GM18526 (cell line): ENCODE results near the gene FCHSD2.

ENCODE experiments used
- POLR2A ChIP-seq: IDR thresholded peaks from 3 replicates; pipeline ENCODE4 v1.6.1; 2011; ENCODE audit not compliant: insufficient read length; ENCODE audit errors: extremely low read depth

Gene FCHSD2

DNA sequence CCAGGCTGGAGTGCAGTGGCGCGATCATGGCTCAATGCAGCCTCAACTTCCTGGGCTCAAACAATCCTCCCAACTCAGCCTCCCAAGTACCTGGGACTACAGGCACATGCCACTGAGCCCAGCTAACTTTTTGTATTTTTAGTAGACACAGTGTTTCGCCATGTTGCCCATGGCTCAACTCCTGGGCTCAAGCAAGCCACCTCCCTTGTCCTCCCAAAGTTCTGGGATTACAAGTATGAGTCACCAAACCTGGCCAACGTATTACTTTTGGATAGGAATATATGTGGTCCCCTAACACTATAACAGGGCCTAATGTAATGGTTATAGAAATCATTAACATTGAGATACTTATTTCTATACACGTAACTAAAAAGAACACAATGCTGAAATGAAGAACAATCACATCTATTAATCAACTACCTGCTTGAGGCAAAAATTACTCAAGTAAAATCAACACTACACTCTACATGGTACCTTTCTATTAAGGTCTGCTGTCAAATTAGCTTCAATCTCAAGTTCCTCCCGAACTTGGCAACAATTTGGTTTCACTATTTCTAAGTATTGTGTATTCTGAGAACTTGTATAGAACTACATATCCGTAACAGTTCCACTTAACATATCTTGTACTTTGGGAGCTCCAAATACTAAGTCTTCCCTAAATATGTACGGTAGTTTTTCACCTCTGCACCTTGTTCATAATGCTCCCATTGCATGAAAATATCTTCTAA is 124.9 kb downstream of the FCHSD2 start:
- TF ChIP-seq POLR2A, result no peak

DNA sequence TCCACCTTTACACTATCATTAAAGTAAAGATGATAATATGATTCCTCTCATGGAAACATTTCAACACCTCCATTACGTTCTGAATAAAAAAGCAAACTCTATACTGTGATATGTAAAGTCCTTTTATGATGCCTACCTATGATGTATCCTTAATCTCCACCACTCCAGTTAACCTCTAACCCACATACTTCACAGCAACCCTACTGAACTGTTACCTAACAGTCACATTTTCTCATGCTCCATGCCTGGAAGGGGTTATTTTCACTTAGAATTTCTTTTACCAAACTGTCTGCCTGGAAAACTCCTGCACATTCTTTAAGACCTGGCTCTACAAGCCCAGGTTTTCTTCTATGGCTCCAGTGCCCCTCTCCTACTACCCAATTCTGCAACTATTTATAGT is 129.1 kb downstream of the FCHSD2 start:
- no peak for TF ChIP-seq POLR2A

DNA sequence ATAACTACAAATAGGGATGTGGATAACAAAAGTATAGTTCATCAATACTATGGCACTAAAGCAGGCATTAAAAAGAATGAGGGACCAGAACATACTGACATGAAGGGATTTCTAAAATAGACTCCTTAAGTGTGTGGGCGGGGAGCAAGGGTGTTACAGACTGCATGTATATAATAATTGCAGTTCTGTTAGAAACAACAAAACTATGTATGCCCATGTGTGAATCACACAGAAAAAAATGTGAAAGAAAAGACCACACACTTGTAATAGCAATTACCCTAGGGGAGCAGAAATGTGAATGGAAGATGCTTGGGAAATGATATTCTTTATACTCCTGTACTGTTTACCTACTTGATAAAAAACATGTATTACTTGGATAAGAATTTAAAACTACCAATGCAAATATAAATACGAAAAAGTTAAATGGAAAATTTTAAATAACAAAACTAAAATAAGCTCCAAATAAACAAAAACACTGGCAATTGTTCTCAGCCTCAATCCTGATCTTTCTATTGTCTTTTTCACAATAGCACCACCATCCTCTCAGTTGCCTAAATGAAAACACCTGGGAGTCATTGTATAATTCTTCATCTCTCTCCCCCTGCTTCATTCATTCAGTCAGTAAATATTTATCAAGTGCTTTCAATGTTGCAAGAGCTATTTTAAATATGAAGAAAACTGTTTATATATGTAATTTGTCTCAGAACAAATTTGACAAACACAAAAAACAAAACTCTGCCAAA is 129.8 kb downstream of the FCHSD2 start:
- TF ChIP-seq POLR2A, result no peak

DNA sequence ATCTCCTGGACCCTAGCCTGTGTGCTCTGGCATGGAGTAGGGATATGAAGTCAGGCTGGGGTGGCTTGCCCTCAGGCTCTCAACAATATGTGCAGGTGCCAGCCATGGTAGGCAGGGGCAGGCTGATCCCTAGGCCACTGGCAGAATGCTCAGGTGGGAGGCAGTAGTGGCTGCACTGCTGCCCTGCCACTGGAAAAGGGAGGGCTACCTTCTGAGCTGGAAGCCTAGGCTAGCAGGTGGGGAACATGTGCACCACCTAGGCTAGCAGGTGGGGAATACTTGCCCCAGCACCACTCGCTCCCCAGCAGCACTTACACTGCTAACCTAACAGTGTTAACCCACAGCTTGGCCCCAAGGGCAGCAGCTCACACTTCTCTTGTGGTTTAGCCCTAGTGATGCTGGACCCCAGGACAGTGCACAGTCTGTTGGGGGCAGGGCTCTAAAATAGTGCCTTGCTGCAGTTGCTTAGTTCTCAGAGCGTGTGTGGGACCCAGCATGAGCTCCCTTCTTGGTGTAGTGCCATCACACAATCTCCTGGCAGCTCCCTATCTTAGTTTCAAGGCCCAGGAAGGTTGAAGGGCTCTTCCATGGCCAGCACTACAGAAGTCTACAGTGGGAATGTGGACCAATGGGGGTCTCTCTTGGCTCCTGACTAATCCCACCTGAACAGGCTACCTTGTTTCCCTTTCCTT is 130.8 kb downstream of the FCHSD2 start:
- no peak for TF ChIP-seq POLR2A

DNA sequence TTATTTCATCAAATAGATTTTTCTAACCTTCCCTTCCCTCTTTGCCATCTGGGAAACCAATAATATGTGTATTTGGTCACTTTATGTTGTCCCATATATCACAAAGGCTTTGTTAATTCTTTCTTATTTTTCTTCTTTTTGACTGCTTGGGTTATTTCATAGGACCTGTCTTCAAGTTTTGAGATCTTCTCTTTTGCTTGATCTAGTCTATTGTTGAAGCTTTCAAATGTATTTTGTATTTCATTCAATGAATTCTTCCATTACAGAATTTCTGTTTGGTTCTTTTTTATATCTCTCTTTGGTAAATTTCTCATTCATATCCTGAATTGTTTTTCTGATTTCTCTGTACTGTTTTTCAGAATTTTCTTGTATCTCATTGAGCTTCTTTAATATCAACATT is 132.1 kb downstream of the FCHSD2 start:
- no peak for TF ChIP-seq POLR2A

DNA sequence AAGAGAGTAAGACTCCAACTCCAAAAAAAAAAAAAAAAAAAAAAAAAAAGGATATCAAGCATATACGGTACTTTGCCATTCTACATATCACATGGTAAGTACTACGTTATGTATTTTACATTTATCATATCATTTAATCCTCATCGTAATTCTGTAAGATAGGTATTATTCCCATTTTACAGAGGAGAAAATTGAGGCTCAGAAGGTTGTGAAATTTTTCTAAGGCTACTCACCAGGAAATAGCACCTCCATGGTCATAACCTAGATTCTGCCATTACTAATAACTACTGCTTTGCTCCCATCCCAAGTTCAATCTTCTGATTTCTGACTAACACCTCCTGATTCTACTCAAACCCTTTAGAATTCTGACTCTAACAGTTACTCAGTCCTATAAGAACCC is 138.0 kb downstream of the FCHSD2 start:
- TF ChIP-seq POLR2A, result no peak

DNA sequence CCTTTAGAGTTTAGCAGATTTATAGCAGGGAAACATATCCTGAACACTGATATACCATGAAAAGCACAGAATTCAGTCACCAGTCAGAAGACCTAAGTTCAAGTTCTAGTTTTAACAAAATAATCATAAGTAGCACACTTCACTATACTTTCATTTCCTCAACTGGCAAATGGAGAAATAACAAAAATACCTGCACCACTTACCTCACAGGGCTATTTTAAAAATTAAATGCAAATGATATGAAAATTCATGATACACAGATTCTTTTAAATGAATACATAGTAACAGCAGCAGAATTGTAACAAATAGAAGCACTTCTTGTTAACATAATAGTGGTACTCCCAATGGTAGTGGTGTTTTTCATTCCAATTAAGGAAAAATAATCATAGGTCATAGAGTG is 139.0 kb downstream of the FCHSD2 start:
- TF ChIP-seq POLR2A, result no peak

DNA sequence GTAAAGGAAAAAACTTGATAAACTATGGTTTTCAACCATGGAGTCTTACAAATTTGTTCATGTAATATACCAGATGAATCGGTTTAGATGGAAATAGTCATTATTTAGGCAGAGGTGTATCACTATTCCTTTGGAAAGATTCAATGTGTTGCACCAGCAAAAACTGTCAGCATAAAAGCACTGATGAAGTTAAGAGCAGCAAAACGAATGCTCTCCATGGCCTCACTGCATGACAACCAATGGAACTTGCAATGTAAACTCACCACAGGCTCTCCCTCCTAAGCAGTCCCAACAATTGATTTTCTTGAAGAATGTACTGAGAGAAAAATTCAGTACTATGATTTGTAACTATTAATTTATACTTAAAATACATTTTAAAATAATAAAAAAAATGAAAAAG is 139.9 kb downstream of the FCHSD2 start:
- no peak for TF ChIP-seq POLR2A

DNA sequence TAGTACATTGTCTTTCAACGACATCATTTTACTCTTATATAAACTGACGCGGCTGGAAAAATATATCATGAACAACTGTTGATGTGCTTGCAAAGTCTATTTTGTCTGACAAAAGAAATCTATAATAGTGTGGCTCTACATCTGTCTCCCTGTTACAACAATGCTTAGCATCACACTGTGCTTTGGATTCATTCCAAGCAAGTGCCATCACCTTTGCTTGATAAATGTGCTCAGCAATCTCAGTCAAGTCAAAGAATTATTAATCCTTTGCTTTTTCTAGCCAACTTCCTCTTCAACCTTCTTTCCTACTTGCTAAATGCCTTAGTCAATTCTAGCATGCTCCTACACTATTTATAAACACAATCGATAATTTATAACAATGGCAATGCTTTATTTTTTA is 140.5 kb downstream of the FCHSD2 start:
- TF ChIP-seq POLR2A, result no peak

DNA sequence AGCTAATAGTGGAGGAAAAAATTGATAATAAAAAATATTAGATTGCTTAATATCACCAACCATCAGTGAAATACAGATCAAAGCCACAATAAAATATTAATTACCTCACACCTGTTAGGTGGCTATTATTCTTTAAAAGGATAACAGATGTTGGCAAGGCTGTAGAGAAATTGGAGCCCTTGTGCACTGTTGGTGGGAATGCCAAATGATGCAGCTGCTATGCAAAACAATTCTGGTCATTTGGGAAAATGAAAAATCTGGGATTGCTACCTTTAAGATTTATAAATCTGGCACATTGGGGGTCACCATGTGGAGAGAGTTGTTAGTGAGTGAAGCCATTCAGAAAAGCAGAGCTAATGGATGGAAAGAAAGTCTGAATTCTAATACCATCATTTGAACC is 143.4 kb downstream of the FCHSD2 start:
- TF ChIP-seq POLR2A, result no peak

DNA sequence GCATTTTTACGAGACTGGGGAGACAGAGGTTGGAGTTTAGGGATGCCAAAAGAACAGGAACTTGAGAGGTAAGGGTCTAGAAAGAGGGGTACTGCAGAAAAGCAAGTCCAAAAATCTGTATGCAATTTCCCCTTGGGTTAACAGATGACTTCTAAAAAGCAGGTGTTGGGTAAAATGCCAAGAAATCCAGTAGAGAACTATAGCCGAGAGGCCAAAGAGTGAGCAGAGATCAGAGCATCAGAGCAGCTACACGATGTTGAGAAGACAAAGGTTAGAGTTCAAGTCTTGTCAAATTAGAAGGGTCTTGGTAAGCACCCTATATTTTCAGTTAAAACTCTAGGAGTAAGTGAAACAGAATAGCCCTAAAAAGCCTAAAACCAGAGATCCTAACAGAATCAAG is 145.2 kb downstream of the FCHSD2 start:
- TF ChIP-seq POLR2A, result no peak

DNA sequence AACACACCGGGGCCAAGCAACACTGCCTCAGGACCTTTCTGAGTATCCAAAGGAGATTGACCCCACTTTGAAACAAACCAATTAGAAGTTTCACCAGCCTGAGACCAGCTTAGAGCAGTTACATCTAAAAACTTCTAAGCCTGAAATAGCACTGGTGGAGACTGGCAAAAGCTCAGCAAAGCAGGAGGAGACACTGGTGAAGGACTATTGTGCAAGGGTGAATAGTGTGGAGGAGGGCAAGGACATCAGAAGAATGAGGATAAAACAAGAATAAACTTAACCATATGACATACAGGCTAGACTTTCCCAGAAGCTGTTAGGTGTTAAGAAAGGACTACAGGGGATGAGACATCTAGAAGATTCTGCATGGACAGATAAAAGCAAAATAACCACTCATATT is 152.4 kb downstream of the FCHSD2 start:
- TF ChIP-seq POLR2A, result no peak

DNA sequence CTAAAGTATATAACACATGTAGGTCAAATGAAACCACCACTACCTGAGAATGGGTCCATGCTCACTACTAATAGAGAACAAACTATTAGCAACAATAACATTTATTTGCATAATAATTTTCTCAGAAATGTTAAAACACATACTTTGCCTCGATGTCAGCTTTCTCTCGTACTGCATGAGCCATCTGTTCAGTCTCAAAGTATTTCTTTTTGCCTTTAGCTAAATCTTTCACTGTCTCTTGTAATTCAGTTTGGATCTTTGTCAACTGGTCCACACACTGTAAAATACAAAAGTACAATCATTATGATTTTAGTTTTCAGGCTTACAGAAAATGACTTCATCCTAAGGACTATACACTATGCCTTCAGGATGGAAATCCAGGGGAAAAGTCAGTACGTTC is 153.3 kb downstream of the FCHSD2 start:
- no peak for TF ChIP-seq POLR2A

DNA sequence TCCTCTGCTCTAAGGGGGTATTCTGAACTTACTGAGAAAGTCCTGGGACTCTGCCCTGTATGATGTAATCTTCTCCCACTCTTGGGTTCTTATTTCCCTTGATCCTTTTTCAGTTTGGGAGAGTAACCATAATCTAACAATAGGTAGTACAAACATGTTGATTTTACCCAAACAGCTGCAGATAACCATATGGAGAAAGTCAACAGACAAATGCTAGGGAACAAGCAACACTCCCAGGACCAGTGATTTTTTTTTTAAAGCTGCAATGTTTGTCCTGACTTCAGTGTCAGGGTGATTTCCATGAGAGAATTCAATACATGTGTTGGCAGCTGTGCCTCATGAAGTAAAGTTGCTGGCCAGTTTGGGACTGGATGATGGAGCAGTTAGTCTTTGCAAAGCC is 156.5 kb downstream of the FCHSD2 start:
- no peak for TF ChIP-seq POLR2A

DNA sequence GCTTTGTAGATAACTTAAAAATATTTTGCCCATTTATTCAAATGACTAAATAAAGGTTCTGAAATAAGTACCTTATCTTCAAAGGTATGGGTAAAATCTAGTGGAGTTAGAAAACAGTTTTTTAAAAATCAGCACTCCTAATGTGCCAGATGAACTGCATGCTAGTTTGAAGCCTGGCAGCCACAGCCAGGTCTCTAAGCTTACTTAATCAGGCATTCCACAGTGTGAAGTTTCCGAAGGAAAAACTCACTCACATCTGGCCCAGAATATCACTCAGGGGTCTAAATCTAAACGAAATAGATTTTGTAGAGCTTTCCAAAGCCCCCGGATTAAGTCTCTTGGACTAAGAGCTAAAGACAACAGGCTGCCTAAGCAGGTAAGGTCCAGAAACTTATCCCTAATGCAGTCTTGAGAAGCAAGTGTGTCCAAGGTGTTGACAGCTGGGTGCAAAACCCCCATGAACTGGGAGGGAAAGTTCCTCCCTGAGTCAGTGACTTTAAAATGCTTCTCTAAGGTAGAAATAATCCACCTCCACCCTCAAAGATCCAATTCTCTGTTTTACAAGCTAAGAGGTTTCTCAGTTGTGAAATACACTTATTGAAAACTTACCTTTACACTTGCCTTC is 157.6 kb downstream of the FCHSD2 start:
- TF ChIP-seq POLR2A, result no peak

DNA sequence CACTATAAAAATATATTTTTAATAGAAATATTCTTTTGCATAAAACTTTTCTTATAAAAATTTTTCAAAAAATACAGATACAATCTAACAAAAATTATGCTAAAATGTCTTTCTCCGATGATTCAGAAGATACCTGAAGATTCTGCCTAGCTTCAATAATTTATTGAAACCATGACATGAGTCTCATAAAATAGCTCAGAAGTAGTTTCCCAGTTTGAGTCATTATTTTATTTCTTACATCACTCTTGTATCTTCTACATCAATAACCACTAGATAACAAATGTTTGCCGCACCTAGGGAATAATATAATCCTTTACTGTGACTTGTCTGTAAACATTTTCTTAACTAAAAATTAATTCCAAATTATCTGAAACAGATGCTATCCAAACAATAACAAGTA is 158.6 kb downstream of the FCHSD2 start:
- TF ChIP-seq POLR2A, result no peak
